ENCODE measurements around the gene EVL.

The EVL gene

GRCh38 chr14:100123618-100124017 is 58.4 kb downstream of the EVL start:
- no peak overlapping the region for H3K9ac ChIP-seq (ENCODE audit: low read length)
- H2AFZ ChIP-seq (ENCODE audit: low read depth, low read length), result no peak overlapping the region
- no peaks in the 10 kb centered on the region for H4K20me1 ChIP-seq (ENCODE audit: insufficient read depth, low read length)
- peaks cover under 1% of the 10 kb centered on the region; the same call in 1 of the 2 replicates for H3K4me1 ChIP-seq (ENCODE audit: low read length)
- no peaks in the 10 kb centered on the region for H3K9me3 ChIP-seq (ENCODE audit: insufficient read depth, low read length)
- H3K4me3 ChIP-seq (ENCODE audit: low read length), result no peak overlapping the region
- no peaks in the 10 kb centered on the region for H3K79me2 ChIP-seq (ENCODE audit: low read length)
- no peaks in the 10 kb centered on the region for H3K36me3 ChIP-seq (replicated peaks; ENCODE audit: low read depth, low read length)
- TF ChIP-seq EZH2phosphoT487 (IDR thresholded peaks at IDR 0.05; ENCODE audit: low read depth), result no peak
- TF ChIP-seq CTCF (IDR thresholded peaks at IDR 0.05; ENCODE audit: low read depth, low read length), result no peak
- H3K4me2 ChIP-seq (ENCODE audit: low read length), result no peak overlapping the region
- H3K27me3 ChIP-seq (ENCODE audit: low read depth, low read length), result no peaks in the 10 kb centered on the region
- H3K27ac ChIP-seq (ENCODE audit: low read length), result no peak overlapping the region

GRCh38 chr14:100124551-100125088 is 59.4 kb downstream of the EVL start:
- no peaks in the 10 kb centered on the region for H3K79me2 ChIP-seq (ENCODE audit: low read length)
- H3K9ac ChIP-seq (ENCODE audit: low read length), result no peak overlapping the region

GRCh38 chr14:100126401-100126800 is 61.2 kb downstream of the EVL start:
- H3K4me1 ChIP-seq (ENCODE audit: low read length), result no peaks in the 10 kb centered on the region
- TF ChIP-seq EZH2phosphoT487 (IDR thresholded peaks at IDR 0.05; ENCODE audit: low read depth), result no peak
- TF ChIP-seq CTCF (IDR thresholded peaks at IDR 0.05; ENCODE audit: low read depth, low read length), result no peak
- no peaks in the 10 kb centered on the region for H3K79me2 ChIP-seq (ENCODE audit: low read length)
- H2AFZ ChIP-seq (ENCODE audit: low read depth, low read length), result no peak overlapping the region
- H3K27me3 ChIP-seq (ENCODE audit: low read depth, low read length), result no peaks in the 10 kb centered on the region
- H3K36me3 ChIP-seq (replicated peaks; ENCODE audit: low read depth, low read length), result no peaks in the 10 kb centered on the region
- no peak overlapping the region for H3K4me2 ChIP-seq (ENCODE audit: low read length)
- no peaks in the 10 kb centered on the region for H3K9me3 ChIP-seq (ENCODE audit: insufficient read depth, low read length)
- no peak overlapping the region for H3K4me3 ChIP-seq (ENCODE audit: low read length)
- no peaks in the 10 kb centered on the region for H4K20me1 ChIP-seq (ENCODE audit: insufficient read depth, low read length)
- no peak overlapping the region for H3K9ac ChIP-seq (ENCODE audit: low read length)
- H3K27ac ChIP-seq (ENCODE audit: low read length), result no peak overlapping the region

More at GRCh38 chr14:100124551-100125088, 59.4 kb downstream of the EVL start:
- no peak overlapping the region for H3K27ac ChIP-seq (ENCODE audit: low read length)
- H3K4me3 ChIP-seq (ENCODE audit: low read length), result no peak overlapping the region
- no peaks in the 10 kb centered on the region for H3K36me3 ChIP-seq (replicated peaks; ENCODE audit: low read depth, low read length)
- H3K27me3 ChIP-seq (ENCODE audit: low read depth, low read length), result no peaks in the 10 kb centered on the region
- H3K4me2 ChIP-seq (ENCODE audit: low read length), result no peak overlapping the region
- no peaks in the 10 kb centered on the region for H3K9me3 ChIP-seq (ENCODE audit: insufficient read depth, low read length)
- H3K4me1 ChIP-seq (ENCODE audit: low read length), result no peaks in the 10 kb centered on the region
- TF ChIP-seq CTCF (IDR thresholded peaks at IDR 0.05; ENCODE audit: low read depth, low read length) (no peak), EZH2phosphoT487 (IDR thresholded peaks at IDR 0.05; ENCODE audit: low read depth) (no peak)
- H4K20me1 ChIP-seq (ENCODE audit: insufficient read depth, low read length), result no peaks in the 10 kb centered on the region
- no peak overlapping the region for H2AFZ ChIP-seq (ENCODE audit: low read depth, low read length)

- H3K79me2 ChIP-seq (ENCODE audit: low read length), result no peaks in the 10 kb centered on the region
- peaks cover 3% of the 10 kb centered on the region for H3K4me1 ChIP-seq (ENCODE audit: low read length)
- no peaks in the 10 kb centered on the region for H3K36me3 ChIP-seq (replicated peaks; ENCODE audit: low read depth, low read length)
- no peaks in the 10 kb centered on the region for H3K27me3 ChIP-seq (ENCODE audit: low read depth, low read length)
- no peak overlapping the region for H3K9ac ChIP-seq (ENCODE audit: low read length)
- H3K9me3 ChIP-seq (ENCODE audit: insufficient read depth, low read length), result no peaks in the 10 kb centered on the region
- no peak overlapping the region for H3K4me2 ChIP-seq (ENCODE audit: low read length)
- no peak overlapping the region for H3K27ac ChIP-seq (ENCODE audit: low read length)
- H4K20me1 ChIP-seq (ENCODE audit: insufficient read depth, low read length), result no peaks in the 10 kb centered on the region
- no peak overlapping the region for H3K4me3 ChIP-seq (ENCODE audit: low read length)
- TF ChIP-seq EZH2phosphoT487 (IDR thresholded peaks at IDR 0.05; ENCODE audit: low read depth) (no peak), CTCF (IDR thresholded peaks at IDR 0.05; ENCODE audit: low read depth, low read length) (no peak)
- no peak overlapping the region for H2AFZ ChIP-seq (ENCODE audit: low read depth, low read length)
Measured at GRCh38 chr14:100127853-100128455, 62.7 kb downstream of the EVL start.
